HL-60/S4 treated with phorbol 12-myristate 13-acetate at 8.2 ng/mL for 4 days and 3 days (cell line): ENCODE results near the gene CRAMP1.

Source experiments
- in situ Hi-C: fragments of 300-500 bp; cut with MboI; formaldehyde crosslinking; loops from 2 replicates; pipeline ENCODE4 v1.15.0; 2022; ENCODE audit warnings: low sequenced_read_pairs

The CRAMP1 gene, protein sequence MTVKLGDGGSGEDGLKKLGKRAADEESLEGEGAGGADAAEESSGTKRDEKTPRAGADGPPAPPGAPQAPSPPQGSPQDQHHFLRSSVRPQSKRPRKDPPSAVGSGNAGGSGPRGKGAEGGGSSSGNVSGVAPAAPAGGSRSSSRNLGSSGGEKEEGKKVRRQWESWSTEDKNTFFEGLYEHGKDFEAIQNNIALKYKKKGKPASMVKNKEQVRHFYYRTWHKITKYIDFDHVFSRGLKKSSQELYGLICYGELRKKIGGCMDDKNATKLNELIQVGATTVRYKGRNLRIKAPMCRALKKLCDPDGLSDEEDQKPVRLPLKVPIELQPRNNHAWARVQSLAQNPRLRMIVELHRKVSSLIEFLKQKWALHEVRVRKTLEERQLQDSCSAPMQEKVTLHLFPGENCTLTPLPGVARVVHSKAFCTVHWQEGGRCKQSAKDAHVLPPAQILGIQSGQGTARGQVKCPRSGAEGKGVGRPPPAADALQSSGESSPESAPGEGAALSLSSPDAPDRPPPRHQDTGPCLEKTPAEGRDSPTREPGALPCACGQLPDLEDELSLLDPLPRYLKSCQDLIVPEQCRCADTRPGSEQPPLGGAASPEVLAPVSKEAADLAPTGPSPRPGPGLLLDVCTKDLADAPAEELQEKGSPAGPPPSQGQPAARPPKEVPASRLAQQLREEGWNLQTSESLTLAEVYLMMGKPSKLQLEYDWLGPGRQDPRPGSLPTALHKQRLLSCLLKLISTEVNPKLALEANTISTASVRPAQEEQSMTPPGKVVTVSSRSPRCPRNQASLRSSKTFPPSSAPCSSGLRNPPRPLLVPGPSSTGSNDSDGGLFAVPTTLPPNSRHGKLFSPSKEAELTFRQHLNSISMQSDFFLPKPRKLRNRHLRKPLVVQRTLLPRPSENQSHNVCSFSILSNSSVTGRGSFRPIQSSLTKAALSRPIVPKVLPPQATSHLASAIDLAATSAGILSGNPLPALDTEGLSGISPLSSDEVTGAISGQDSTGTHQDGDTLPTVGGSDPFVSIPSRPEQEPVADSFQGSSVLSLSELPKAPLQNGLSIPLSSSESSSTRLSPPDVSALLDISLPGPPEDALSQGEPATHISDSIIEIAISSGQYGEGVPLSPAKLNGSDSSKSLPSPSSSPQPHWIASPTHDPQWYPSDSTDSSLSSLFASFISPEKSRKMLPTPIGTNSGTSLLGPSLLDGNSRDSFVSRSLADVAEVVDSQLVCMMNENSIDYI (N-terminal part only)

DNA sequence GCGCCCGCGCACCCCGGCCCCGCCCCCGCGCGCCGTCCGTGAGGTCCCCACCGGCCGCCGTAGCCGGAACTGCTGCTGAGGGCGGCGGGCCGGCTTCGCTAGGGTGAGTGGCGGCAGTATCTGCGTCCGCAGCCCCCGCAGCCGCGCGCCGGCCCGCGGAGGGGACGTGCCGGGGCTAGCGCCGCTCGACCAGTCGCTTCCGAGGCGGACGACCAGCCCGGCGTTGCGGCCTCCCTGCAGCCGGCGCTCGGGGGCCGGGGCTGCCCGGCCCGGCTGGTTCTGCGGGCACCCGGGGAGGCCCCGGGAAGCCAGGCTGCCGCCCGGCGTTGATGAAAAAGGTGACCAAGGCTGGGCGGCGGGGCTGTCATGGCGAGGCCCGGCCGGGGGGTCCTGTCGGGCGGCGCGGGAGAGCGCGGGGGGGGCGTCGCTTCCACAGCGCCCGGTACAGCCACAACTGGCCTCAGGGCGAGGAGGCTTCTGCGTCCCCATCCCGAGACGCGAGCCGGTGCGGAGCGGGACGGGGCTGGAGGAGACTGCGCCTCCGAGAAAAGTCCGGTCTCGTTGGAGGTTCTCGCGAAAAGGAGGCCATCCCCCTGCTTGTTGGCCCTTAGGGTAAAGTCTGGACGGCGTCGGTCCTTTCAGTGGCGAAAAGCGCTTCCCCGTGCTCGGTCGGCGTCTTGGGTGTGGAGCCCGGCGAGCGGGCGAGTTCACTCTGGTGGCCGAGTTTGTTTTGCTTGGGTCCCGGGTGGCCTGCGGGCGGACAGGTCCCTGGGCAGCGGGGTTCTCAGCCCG, at the start of gene CRAMP1:
TSS of gene CRAMP1 (plus strand) at position 41 of the 792 bp plus-strand sequence. CDS start 2,280 bp downstream, outside the sequence.
- in situ Hi-C loops: no loop called here

DNA sequence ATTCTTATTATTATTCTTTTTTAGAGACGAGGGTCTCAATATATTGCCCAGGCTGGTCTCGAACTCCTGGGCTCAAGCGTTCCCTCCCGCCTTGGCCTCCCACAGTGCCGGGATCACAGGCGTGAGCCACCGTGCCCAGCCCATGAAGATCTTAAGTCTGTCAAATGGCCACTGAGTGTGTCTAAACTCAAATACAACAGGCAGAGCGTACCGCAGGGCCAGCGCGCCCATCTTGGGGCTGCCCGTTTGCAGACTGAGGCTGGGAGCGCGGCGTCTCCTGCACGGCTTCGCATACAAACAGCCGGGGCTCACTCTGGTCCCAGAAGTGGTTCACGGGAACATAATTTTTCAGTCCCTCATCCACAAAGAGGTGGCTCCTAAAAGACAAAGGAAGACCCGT, 48.4 kb upstream of the CRAMP1 start:
- in situ Hi-C loops: no loop called here

DNA sequence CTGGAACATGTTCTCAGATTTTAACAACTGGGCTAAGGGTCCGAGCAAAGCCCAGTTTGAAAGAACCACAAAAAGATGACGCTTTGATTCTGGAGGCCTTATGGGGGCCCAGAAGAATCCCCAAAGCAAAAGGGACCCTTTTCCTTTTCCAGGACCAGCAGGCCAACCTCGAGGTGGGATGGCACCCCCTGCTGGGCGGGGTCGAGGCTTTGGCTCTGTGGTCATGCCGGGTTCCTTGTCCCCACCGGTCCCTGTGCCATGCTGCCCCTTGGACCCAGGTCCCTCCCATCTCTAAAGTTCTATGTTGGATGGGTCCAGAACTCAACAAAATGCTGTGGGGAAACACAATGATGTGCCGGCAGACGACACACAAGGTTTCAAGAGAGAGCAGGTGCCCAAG, 47.8 kb upstream of the CRAMP1 start:
- in situ Hi-C loops: no loop called here

DNA sequence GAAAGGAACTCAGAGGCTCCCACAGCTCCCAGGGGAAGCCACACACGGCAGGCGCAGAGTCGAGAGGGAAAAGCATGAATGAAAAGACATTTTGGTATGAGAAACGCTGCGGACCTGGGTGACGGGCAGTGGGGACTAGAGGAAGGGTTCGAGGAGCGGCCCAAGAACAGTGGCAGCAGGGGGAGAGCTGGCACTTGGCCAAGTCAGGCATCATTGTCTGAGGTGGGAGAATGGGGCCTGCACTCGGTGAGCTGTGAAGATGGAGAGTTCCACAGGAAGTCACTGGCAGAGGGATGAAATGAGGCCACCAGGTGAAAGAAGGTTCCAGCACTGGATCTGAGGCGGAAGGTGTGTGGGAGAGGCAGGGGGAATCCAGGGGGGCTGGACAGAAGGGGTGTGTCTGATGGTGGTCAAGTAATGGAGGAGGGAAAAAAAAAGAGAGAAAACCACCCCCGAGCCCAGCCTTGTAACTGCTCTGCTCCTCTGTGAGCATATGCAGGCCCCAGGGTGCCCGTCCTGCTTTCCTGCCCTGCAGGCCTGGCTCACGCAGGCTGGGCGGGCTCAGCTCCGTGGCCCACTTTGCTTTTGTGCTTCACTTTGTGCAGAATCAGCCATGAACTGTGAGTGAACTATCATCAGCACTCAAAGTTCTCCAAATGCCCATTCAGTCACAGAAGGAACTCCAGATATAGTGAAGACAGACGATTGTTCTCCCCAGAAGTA, 46.9 kb upstream of the CRAMP1 start:
- in situ Hi-C loops: no loop called here

DNA sequence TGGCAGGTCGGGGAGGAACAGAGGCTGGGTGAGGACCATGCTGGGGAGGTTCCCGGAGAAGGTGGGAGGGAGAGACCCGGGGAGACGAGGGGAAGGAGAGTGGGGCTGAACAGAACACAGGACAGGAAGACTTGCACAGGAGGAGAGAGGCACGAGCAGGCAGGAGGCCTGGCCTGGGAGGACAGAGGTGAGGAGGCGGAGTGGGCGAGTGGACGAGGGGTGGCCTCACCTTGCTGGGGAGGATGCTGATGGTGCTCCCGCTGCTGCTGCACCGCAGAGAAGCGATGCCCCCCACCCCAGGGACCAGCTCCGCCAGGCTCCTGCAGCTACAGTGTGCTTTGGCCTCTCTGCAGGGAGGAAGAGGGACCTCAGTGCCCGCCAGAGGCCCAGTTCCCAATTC, 44.2 kb upstream of the CRAMP1 start:
- in situ Hi-C loops: no loop called here

DNA sequence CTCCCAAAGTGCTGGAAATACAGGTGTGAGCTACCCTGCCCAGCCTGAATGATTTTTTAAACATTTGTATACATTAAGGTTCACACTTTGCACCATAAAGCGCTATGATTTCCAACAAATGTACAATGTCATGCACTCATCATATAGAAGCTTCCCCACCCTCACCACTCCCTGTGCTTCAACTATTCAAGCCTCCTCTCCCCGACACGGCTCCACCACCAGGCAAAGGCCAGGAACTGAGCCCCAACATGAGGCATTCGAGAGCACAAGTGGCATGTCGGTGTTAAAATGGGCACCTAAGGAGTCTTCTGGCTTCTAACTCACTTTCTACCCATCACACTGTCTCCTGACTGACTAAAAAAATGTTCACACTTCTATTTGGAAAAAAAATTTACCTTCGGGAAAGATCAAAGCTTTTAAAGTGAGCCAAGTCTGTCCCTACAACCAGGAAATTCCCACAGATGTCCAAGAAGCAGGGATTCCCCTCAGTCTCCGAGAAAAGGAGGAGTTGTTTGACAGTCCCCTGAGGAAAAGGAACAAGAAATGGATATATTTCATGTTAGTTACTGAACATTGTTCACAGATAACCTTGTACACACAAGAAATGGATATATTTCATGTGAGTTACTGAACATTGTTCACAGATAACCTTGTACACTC, 41.0 kb upstream of the CRAMP1 start:
- in situ Hi-C loops: no loop called here

DNA sequence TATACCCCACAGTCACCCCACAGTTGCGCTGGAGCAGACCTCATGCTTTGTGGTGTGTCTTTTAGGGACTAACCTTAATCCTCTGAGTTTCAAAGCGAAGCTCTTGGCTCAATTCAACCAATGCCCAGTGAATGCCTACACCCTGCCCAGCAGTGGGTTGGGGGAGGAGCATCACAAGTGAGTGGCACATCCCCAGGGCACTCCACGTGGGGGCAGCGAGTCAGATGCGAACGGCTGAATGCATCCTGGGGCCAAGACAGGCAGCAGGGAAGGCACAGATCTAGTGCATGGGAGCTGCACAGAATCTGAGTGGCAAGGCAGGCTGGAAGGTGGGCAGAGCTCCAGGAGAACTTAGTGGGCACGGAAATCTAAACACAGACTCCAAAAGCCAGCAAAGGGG, 39.5 kb upstream of the CRAMP1 start:
- in situ Hi-C loops: no loop called here

DNA sequence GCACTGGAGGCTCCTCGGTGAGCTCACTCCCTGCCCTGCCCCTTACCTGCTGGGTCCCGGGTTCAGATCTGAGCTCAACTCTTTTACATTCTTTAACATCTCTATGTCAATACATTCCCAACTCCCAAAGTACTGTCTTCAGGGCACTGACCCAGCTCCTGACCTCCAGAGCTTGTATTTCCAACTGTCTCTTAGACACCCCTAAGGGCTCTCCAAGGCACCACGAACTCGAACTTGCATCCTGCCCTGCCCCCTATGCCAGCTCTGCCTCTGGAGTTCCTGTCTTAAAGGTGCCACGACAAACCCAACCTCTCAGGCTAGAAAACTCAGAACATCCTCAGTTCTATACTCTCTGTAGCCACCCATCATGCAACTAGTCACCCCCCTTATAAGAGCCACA, 38.9 kb upstream of the CRAMP1 start:
- in situ Hi-C loops: no loop called here

DNA sequence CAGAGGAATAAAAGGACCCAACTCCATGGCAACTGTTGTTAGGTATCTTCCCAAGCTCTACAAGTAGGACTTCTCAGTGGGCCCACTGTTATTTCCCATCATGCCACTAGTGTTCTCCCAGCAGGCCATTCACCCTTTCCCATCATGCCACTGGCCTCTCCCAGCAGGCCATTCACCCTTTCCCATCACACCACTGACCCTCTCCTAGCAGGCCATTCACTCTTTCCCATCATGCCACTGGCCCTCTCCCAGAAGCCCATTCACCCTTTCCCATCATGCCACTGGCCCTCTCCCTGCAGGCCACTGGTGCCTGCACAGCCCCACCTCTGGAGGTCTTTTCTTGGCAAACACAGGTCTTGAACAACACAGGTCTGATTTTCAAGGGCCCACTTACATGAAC, 36.6 kb upstream of the CRAMP1 start:
- in situ Hi-C loops: no loop called here

DNA sequence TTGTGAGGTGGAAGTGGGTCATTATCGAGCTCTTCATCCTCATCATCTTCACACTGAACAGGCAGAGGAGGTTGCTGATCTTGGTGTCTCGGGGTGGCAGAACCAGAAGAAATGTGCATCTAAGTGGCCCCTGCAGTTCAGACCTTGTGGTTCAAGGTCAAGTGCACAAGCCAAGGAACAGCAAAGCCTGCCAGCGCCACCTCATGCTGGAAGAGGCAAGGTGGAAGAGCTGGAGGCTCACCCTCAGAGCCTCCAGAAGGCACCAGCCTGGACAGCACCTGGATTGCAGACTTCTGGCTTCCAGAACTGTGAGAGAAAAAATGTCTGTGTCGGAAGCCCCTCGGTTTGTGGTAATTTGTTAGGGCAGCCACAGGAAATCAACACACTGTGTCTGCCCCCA, 32.9 kb upstream of the CRAMP1 start:
- in situ Hi-C loops: no loop called here

DNA sequence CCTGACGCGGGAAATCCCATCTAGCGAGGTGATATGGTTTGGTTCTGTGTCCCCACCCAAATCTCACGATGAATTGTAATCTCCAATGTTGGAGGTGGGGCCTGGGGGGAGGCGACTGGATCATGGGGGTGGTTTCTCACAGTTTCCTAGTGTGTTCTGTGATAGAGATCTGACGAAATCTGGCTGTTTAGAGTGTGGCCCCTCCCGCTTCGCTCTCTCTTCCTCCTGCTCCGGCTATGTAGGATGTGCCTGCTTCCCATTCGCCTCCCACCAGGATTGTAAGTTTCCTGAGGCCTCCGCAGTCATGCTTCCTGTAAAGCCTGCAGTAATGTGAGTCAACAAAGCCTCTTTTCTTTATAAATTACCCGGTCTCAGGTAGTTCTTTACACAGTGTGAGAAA, 31.9 kb upstream of the CRAMP1 start:
- in situ Hi-C loops: no loop called here

DNA sequence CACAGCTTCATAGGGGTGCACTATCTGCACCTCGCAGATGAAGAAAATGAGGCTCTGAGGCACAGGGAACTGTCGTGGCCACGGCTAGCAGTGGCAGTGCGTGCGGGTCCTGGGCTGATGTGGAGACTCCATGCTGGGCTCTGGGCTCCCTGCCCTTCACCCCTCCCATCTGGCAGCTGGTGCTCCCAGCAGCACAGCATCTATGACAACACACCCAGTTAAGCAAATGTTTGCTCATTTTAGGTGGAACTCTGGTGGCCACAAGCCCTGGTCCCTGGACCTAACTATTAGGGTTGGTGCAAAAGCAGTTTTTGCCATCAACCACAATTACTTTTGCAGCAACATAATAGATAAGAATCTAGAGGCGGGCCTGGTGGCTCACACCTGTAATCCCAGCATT, 31.2 kb upstream of the CRAMP1 start:
- in situ Hi-C loops: no loop called here

DNA sequence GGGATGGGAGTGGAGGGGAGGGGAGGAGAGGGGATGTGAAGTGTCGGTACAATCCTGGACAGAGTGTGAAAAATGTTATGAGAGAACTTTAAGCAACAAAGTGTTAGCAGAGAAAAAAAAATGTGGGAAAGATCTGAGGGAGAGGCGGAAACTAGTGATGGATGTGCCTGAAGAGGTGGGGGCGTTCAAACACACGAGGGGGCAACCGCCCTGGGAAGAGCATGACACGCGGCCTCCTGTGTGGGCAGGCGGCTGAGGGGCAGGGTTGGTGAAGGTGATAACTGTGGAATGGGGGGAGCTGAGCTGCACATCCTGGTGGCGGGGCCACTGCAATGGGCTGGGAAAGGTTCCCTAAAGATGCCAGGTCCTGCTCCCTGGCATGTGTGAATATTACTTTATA, 30.4 kb upstream of the CRAMP1 start:
- in situ Hi-C loops: no loop called here

DNA sequence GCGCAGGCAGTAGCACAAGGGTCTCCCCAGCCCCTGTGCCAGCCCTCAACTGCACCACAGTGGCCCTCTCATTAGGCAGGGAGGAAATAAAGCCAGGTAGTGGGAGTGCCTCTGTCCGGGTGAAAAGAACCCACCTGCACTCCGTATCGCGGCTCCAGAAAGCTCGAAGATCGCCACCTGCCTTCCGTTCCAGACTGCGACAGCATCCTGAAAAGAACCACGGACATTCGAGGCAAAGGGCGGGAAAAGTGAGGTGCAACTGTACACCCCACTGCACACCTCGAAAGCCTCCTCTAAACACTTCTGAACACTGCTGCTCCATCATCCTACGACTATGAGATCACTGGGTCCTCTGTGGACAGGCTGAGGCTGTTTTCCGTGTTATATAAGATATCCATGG, 29.0 kb upstream of the CRAMP1 start:
- in situ Hi-C loops: no loop called here

DNA sequence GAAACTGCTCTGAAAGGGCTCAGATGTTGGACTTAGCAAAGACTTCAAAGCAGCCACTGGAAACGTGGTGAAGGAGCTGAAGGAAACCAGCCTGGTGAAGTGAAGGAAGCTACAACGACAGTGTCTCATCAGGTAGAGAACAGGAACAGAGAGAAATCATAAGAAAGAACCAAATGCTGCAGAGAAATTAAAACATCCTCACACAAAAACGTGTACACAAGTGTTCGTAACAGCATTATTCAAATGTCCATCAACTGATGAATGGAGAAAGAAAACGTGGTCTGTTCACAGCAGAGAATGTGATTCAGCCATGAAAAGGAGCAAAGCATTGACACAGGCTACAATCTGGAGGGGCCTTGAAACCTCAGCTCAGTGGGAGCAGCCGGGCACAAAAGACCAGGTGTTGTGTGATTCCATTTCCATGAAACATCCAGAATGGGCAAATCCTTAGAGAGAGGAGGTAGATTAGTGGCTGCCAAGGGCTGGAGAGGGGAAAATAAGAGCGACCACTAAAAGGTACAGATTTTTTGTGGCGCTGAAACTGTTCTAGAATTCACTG, 27.2 kb upstream of the CRAMP1 start:
- in situ Hi-C loops: no loop called here

DNA sequence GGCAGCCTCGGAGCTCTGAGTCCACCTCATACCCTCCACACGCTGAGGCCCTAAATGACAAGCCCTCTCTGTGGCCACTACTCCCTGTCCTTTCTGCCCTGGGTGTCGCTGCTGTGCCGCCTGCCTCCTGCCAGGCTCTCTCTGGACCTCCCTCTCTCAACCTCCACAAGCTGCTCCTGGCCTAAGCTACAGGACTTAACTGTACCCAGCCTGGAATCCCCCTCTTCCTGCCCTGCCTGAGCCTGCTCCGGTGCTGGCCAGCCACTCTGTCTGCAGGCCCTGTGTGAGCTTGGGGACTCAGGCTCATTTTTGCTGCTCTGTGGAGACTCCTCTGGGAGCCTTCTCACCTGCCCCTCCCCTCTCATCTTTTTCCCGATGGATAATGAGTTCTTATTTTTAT, 21.8 kb upstream of the CRAMP1 start:
- in situ Hi-C loops: no loop called here

DNA sequence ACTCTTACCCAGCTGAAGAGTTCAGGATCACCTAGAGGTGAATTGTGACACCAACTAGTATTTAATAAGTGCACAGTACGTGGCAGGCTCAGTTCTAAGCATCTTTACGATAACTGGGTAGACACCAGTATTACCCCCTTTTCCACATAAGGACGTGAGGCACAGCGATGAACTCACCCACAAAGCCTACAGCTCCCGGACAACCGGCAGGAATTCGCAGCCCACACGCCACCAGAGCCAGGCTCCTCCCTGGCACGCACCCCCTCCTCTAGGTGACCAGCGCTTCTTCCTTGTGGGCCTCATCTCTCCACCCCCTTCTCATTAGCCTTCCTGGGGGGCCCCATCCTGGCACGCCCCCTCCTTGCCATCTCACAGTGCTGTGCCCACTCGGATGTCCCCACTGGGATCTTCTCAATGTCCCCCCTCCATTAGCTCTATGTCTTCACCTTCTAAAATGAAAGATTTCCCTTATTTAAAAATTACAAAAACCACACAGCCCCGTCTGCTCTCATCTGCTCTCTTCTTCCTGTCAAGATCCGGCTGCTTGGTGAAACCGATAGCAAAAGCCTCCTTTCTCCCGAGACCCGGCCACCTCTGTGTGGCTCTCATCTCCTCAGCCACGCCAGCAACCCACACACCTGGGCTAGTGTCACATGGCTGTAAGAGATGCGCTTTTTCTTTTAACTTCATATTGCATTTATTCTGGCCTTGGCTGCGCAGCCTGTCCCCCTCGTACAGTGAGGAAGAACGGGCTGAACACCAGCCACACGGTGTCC, 21.0 kb upstream of the CRAMP1 start:
- in situ Hi-C loops: no loop called here

DNA sequence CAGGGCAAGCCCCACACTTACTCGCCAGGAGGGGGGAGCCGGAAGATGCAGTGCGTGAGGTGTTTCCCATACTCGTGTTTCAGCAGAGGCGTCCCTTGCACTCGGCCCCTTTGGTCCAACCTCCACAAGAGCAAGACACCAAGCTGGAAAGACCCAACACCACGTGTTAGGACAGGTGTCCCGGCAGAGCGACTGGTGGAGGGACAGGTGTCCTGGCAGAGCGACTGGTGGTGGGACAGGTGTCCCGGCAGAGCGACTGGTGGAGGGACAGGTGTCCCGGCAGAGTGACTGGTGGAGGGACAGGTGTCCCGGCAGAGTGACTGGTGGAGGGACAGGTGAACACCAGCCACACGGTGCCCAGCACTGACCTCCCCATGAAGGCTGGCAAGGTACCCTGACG, 19.7 kb upstream of the CRAMP1 start:
- in situ Hi-C loops: no loop called here
